GM10266 (cell line): ENCODE measurements around the gene MT1H.

ENCODE experiments used
- DNase-seq: peaks from one replicate; pipeline ENCODE4 v3.0.0; 2012; ENCODE audit errors: extremely low spot score
- CTCF ChIP-seq: IDR thresholded peaks from 2 replicates; pipeline ENCODE4 v1.5.1; 2012; ENCODE audit warnings: mild to moderate bottlenecking, low read depth; ENCODE audit not compliant: control insufficient read depth, insufficient read depth; ENCODE audit errors: missing control alignments

MT1H gene

GRCh38 chr16:56647641-56648431, 21.8 kb upstream of the MT1H start:
- TF ChIP-seq CTCF, result no peak
- no peak for DNase-seq

- TF ChIP-seq CTCF, result no peak
- DNase-seq, result no peak
Observed at GRCh38 chr16:56649271-56649670, 20.3 kb upstream of the MT1H start.

GRCh38 chr16:56649820-56650219, 19.8 kb upstream of the MT1H start:
- no peak for TF ChIP-seq CTCF
- DNase-seq, result no peak

GRCh38 chr16:56651586-56651985, 18.0 kb upstream of the MT1H start, which contains the start of gene MT1B:
MT1B (plus strand) TSS chr16:56651886; CDS start chr16:56651954, 68 bp downstream.
- TF ChIP-seq CTCF, result no peak

GRCh38 chr16:56652600-56652999, 17.0 kb upstream of the MT1H start:
- TF ChIP-seq CTCF, result no peak
- DNase-seq, result no peak

More at GRCh38 chr16:56651586-56651985, 18.0 kb upstream of the MT1H start, which contains the start of gene MT1B:
- DNase-seq, result no peak

- no peak for TF ChIP-seq CTCF
- DNase-seq, result no peak
Observed at GRCh38 chr16:56653218-56653617, 16.4 kb upstream of the MT1H start.
